Neural crest cell (in vitro differentiated cells): Measurements from ENCODE around the gene ZNF594. TPM values are rescaled to one million over a fixed set of nuclear protein-coding genes. Genes with fewer than 3 reads are reported as not detected.
"Not testable (repeated sequence)": the region's sequence is repeated elsewhere in the genome, so short reads cannot be mapped to it uniquely, and the experiment has no call there.

Experiments
- DNase-seq: peaks from one replicate; pipeline ENCODE4 v3.0.0; 2021; ENCODE audit warnings: low read depth, mixed read lengths, low spot score
- H3K27ac Mint-ChIP-seq: one replicate; pipeline ENCODE4 v1.8.0; 2021; ENCODE audit warnings: mild to moderate bottlenecking, mixed read lengths; ENCODE audit not compliant: unreplicated experiment
- H3K27me3 Mint-ChIP-seq: 2 replicates; pipeline ENCODE4 v1.8.0; 2021; ENCODE audit warnings: low read depth, mild to moderate bottlenecking, mixed read lengths
- H3K36me3 Mint-ChIP-seq: 2 replicates; pipeline ENCODE4 v1.8.0; 2021; ENCODE audit warnings: low read depth, mild to moderate bottlenecking, mixed read lengths
- H3K4me1 Mint-ChIP-seq: 2 replicates; pipeline ENCODE4 v1.8.0; 2021; ENCODE audit warnings: mixed read lengths
- H3K4me3 Mint-ChIP-seq: one replicate; pipeline ENCODE4 v1.8.0; 2021; ENCODE audit warnings: mild to moderate bottlenecking, mixed read lengths
- H3K9me3 Mint-ChIP-seq: 2 replicates; pipeline ENCODE4 v1.8.0; 2021; ENCODE audit warnings: mixed read lengths
- total RNA-seq: library from RNA; stranded (reverse); gene quantifications from 2 replicates; pipeline ENCODE4 v1.2.1, GENCODE V29; 2021
- TF ChIP-seq, protein P1 (sequence below): fragments of 200-600 bp; sonication (generic); conservative IDR thresholded peaks from 2 replicates; pipeline ENCODE4 v1.5.0; 2021; ENCODE audit warnings: antibody characterized with exemption, mild to moderate bottlenecking

Gene ZNF594
- total RNA-seq, 1 donor from 2014 or later: 21.5 TPM

GRCh38 chr17:5234645-5235576 is 43.2 kb upstream of the ZNF594 start, which contains the start of gene SCIMP:
SCIMP (minus strand) TSS chr17:5234860; CDS start chr17:5234755, 105 bp downstream.
- Mint-ChIP-seq H3K27ac (no peak within 1 kb of the TSS), H3K36me3 (no peaks in the 10 kb centered on the region), H3K27me3 (no peaks in the 10 kb centered on the region), H3K9me3 (no peaks in the 10 kb centered on the region), H3K4me1 (no peaks in the 10 kb centered on the region), H3K4me3 (no peak within 1 kb of the TSS)
- TF ChIP-seq, protein P1, sequence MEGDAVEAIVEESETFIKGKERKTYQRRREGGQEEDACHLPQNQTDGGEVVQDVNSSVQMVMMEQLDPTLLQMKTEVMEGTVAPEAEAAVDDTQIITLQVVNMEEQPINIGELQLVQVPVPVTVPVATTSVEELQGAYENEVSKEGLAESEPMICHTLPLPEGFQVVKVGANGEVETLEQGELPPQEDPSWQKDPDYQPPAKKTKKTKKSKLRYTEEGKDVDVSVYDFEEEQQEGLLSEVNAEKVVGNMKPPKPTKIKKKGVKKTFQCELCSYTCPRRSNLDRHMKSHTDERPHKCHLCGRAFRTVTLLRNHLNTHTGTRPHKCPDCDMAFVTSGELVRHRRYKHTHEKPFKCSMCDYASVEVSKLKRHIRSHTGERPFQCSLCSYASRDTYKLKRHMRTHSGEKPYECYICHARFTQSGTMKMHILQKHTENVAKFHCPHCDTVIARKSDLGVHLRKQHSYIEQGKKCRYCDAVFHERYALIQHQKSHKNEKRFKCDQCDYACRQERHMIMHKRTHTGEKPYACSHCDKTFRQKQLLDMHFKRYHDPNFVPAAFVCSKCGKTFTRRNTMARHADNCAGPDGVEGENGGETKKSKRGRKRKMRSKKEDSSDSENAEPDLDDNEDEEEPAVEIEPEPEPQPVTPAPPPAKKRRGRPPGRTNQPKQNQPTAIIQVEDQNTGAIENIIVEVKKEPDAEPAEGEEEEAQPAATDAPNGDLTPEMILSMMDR: no peak
- no peak for DNase-seq

GRCh38 chr17:5233492-5233891 is 41.8 kb upstream of the ZNF594 start:
- not testable (repeated sequence) for H3K4me1 Mint-ChIP-seq, H3K4me3 Mint-ChIP-seq, H3K9me3 Mint-ChIP-seq

DNA sequence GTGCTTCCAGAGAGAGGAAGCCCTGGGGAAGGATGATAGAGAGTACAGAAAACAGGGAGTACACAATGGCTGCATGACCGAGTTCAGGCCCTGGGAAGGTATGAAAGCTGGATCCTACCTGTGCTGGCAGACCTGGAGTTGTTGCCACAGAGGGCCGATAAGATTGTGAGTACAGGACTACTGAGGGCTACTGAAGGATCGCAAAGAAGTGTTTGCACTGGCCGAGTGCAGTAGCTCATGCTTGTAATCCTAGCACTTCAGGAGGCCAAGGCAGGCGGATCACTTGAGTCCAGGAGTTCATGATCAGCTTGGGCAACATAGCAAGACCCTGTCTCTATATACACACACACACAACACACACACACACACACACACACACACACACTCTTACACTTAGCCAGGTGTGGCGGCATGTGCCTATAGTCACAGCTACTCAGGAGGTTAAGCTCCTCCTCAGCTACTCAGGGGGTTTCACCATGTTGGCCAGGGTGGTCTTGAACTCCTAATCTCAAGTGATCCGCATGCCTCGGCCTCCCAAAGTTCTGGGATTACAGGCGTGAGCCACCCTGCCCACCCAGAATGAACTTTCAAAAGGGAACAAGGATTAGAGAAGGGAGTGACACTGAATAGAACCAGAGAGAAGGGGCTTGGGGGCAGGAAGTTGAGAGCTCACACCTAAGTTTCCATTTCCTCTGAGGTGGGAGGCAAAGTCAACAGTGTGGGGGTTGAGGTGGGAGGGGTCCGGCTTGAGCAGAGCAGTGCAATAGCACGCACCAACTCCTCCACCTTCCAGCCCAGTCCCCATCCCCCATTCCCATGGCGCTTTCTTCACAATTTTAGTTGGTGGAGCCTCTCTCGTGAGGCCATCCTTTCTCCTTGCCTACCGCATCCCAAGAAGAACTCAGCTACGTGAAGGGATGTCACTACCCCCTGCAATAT is 35.5 kb upstream of the ZNF594 start:
- no peaks in the 10 kb centered on the region for H3K4me1 Mint-ChIP-seq
- H3K36me3 Mint-ChIP-seq: no peaks in the 10 kb centered on the region
- no peaks in the 10 kb centered on the region for H3K27me3 Mint-ChIP-seq
- TF ChIP-seq, protein P1: no peak
- no peak overlapping the region for H3K4me3 Mint-ChIP-seq
- H3K27ac Mint-ChIP-seq: no peak overlapping the region
- no peak for DNase-seq
- no peaks in the 10 kb centered on the region for H3K9me3 Mint-ChIP-seq

More at GRCh38 chr17:5233492-5233891, 41.8 kb upstream of the ZNF594 start:
- not testable (repeated sequence) for H3K36me3 Mint-ChIP-seq, H3K27me3 Mint-ChIP-seq, DNase-seq, H3K27ac Mint-ChIP-seq

DNA sequence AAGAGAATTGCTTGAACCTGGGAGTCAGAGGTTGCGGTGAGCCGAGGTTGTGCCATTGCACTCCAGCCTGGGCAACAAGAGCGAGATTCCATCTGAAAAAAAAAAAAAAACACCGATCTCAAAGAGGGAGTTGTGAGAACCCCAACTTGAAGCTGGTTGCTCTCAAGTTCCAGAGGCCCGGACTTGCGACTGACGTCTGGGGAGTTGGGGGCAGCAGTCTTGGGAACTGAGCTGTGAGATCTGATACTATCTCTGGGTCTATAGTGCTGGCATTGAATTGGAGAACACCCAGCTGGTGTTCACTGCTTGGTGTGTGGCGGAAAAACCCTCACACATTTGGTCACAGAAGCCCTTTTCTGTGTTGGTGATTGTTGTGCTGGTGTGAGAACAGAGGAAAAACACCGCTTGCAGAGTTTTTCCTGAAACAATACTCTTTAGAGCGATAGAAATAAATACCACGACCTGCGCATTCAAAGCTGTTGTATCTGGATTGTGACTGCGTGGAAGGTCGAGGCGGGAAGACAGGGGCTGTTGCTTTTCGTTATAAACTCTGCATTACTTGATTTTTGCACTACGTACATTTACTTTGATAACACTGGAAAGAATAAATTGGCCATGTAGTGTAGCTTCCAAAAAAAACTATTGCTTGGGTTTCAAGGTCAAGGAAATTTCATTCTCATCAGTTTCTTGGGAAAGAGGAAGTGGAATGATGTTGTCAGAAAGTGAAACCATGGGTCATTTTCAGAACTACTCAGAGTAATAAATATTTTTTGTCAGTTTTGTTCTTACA is 34.2 kb upstream of the ZNF594 start:
- no peaks in the 10 kb centered on the region for H3K27me3 Mint-ChIP-seq

DNA sequence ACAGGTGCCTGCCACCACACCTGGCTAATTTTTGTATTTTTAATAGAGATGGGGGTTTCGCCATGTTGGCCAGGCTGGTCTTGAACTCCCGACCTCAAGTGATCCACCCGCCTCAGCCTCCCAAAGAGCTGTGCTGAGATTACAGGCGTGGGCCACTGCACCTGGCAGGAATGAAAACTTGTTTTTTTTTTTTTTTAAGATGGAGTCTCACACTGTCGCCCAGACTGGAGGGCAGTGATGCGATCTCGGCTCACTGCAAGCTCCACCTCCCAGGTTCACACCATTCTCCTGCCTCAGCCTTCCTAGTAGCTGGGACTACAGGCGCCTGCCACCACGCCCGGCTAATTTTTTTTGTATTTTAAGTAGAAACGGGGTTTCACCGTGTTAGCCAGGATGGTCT is 30.2 kb upstream of the ZNF594 start:
- not testable (repeated sequence) for H3K36me3 Mint-ChIP-seq, H3K27me3 Mint-ChIP-seq, DNase-seq, H3K4me3 Mint-ChIP-seq, H3K27ac Mint-ChIP-seq, H3K9me3 Mint-ChIP-seq, H3K4me1 Mint-ChIP-seq

More for the DNA sequence above, 34.2 kb upstream of the ZNF594 start:
- DNase-seq: no peak
- Mint-ChIP-seq H3K4me3 (no peak overlapping the region), H3K27ac (peak overlapping the region; percentile 92), H3K36me3 (no peaks in the 10 kb centered on the region), H3K4me1 (no peaks in the 10 kb centered on the region), H3K9me3 (no peaks in the 10 kb centered on the region)
- TF ChIP-seq, protein P1: no peak

GRCh38 chr17:5220074-5220473 is 28.4 kb upstream of the ZNF594 start:
- Mint-ChIP-seq H3K4me1 (no peaks in the 10 kb centered on the region), H3K27ac (peak overlapping the region; percentile 35)

More at GRCh38 chr17:5220074-5220473, 28.4 kb upstream of the ZNF594 start:
- Mint-ChIP-seq H3K27me3 (no peaks in the 10 kb centered on the region), H3K4me3 (no peak overlapping the region), H3K9me3 (no peaks in the 10 kb centered on the region), H3K36me3 (no peaks in the 10 kb centered on the region)
- TF ChIP-seq, protein P1: no peak
- DNase-seq: no peak
